HepG2 (cell line): Measurements from ENCODE around the gene UBR7. TPM values are rescaled to one million over a fixed set of nuclear protein-coding genes. Genes with fewer than 3 reads are reported as not detected.

Source experiments
- ELF1 ChIP-seq: sonication (generic); formaldehyde crosslinking; IDR thresholded peaks from 2 replicates; pipeline ENCODE4 v1.4.0; 2020; ENCODE audit warnings: missing genetic modification reagents
- ERF ChIP-seq: IDR thresholded peaks from 2 replicates; pipeline ENCODE4 v1.6.1; 2018; ENCODE audit warnings: missing biosample characterization, missing genetic modification reagents
- HNRNPUL1 ChIP-seq: fragments of 200-400 bp; formaldehyde crosslinking; IDR thresholded peaks from 2 replicates; pipeline ENCODE4 v1.6.1; 2017; ENCODE audit warnings: low read depth, mild to moderate bottlenecking, low read length, moderate library complexity
- KDM4B ChIP-seq: sonication (generic); formaldehyde crosslinking; IDR thresholded peaks from 2 replicates; pipeline ENCODE4 v1.4.0; 2020; ENCODE audit warnings: missing genetic modification reagents
- RARG ChIP-seq: sonication (generic); formaldehyde crosslinking; IDR thresholded peaks from 2 replicates; pipeline ENCODE4 v1.4.0; 2020; ENCODE audit warnings: low read depth, mild to moderate bottlenecking, missing genetic modification reagents
- REXO4 ChIP-seq: sonication (generic); formaldehyde crosslinking; IDR thresholded peaks from 2 replicates; pipeline ENCODE4 v1.8.0; 2022; ENCODE audit warnings: missing genetic modification reagents, mild to moderate bottlenecking, borderline replicate concordance
- SAFB2 ChIP-seq: sonication (generic); formaldehyde crosslinking; IDR thresholded peaks from 2 replicates; pipeline ENCODE4 v1.5.1; 2020; ENCODE audit warnings: missing genetic modification reagents, low read depth, mild to moderate bottlenecking, borderline replicate concordance
- SAP130 ChIP-seq: IDR thresholded peaks from 2 replicates; pipeline ENCODE4 v1.6.1; 2016; ENCODE audit warnings: low read depth
- SRSF4 ChIP-seq: fragments of 200-400 bp; formaldehyde crosslinking; IDR thresholded peaks from one replicate; pipeline ENCODE4 v1.6.1; 2018; ENCODE audit warnings: mild to moderate bottlenecking, low read depth, low read length, moderate library complexity; ENCODE audit not compliant: poor library complexity, severe bottlenecking
- ZNF430 ChIP-seq: sonication (generic); formaldehyde crosslinking; IDR thresholded peaks from 2 replicates; pipeline ENCODE4 v1.9.0; 2021; ENCODE audit warnings: mild to moderate bottlenecking, missing genetic modification reagents
- ZNF496 ChIP-seq: sonication (generic); formaldehyde crosslinking; IDR thresholded peaks from 2 replicates; pipeline ENCODE4 v1.8.1; 2023; ENCODE audit warnings: mild to moderate bottlenecking, moderate library complexity, missing genetic modification reagents; ENCODE audit not compliant: insufficient replicate concordance
- ZNF747 ChIP-seq: sonication (generic); formaldehyde crosslinking; IDR thresholded peaks from 2 replicates; pipeline ENCODE4 v1.8.1; 2023; ENCODE audit warnings: missing genetic modification reagents, mild to moderate bottlenecking, borderline replicate concordance
- ZNF75D ChIP-seq: sonication (generic); formaldehyde crosslinking; IDR thresholded peaks from 2 replicates; pipeline ENCODE4 v1.8.1; 2023; ENCODE audit warnings: missing genetic modification reagents, mild to moderate bottlenecking, borderline replicate concordance
- polyA plus RNA-seq, 8 experiments: library from polyadenylated mRNA; depleted of rRNA in 3 of 8; stranded (reverse) in 7 of 8; unstranded in 1 of 8; fragments of >200 nt; fragmentation: Illumina TruSeq in 4 of 8; extraction: Trizol in 4 of 8; gene quantifications; 2 replicates each; pipeline versions ENCODE4 v1.2.1 to v1.2.3, GENCODE V29; 2011 to 2016; ENCODE audit warnings: low read depth in 4 of 8, missing spikeins in 1 of 8, mixed read lengths in 1 of 8; ENCODE audit not compliant: insufficient read depth in 1 of 8
- total RNA-seq, 5 experiments: library from RNA; depleted of rRNA; stranded (reverse); fragments of >200 nt; fragmentation: Illumina TruSeq; extraction: Trizol; gene quantifications; 2 replicates each; pipeline ENCODE4 v1.2.3, GENCODE V29; 2016; ENCODE audit warnings: low read depth in 1 of 5
- TF ChIP-seq, protein P1 (sequence below): sonication (generic); formaldehyde crosslinking; IDR thresholded peaks from 2 replicates; pipeline ENCODE4 v1.8.1; 2023; ENCODE audit warnings: mild to moderate bottlenecking, moderate library complexity, missing genetic modification reagents
- TF ChIP-seq, protein P2 (sequence below): sonication (generic); formaldehyde crosslinking; IDR thresholded peaks from 2 replicates; pipeline ENCODE4 v1.5.1; 2020; ENCODE audit warnings: missing genetic modification reagents, mild to moderate bottlenecking, borderline replicate concordance
- TF ChIP-seq, protein P3 (sequence below): IDR thresholded peaks from 2 replicates; pipeline ENCODE4 v1.6.1; 2018; ENCODE audit warnings: missing genetic modification reagents, mild to moderate bottlenecking, missing compliant biosample characterization
- TF ChIP-seq, protein P4 (sequence below): sonication (generic); formaldehyde crosslinking; IDR thresholded peaks from 2 replicates; pipeline ENCODE4 v1.4.0; 2020; ENCODE audit warnings: mild to moderate bottlenecking, low read depth, missing genetic modification reagents
- TF ChIP-seq, protein P5 (sequence below), 2 experiments: sonication (generic) in 1 of 2; formaldehyde crosslinking in 1 of 2; IDR thresholded peaks; 2 replicates each; pipeline versions ENCODE4 v1.6.1 to v1.9.0; 2014 to 2022; ENCODE audit warnings: antibody characterized with exemption in 1 of 2, borderline replicate concordance in 1 of 2, inconsistent platforms in 1 of 2, low read depth in 1 of 2, missing genetic modification reagents in 1 of 2

The UBR7 gene
- total and polyA plus RNA-seq, 2 of the 13 experiments (the other 11 are each of a cell fraction or from before 2014, with no cell fraction given): 11.0 to 19.7 TPM

DNA sequence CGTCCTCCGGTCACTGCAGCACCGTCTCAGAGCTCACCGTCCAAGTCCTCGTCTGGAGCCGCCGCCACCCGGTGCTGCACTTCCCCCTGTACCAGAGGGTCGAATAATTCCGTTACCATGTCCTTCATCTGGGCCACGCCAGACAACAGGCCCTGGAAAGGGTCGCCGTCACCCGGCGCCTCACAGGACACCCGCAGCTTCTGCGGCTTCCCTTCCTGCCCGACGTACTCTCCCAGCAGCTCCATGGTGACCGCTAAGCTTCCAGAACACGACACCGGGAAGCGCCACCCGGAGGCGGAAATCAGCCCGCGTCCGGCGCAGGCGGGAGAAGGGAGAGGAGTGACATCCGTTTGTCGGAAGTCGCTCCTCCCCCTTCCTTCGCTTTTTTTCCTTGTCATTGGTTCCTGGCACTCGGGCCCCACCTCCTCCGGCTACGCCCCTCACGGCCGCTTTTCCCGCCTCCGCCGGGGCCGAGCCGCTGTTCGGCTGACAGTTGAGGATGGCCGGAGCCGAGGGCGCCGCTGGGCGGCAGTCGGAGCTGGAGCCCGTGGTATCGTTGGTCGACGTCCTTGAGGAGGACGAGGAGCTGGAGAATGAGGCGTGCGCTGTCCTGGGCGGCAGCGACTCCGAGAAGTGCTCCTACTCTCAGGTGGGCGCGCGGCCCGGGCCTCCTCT is at the start of gene UBR7, which contains the start of gene GON7 (continued):
- TF ChIP-seq, protein P1, sequence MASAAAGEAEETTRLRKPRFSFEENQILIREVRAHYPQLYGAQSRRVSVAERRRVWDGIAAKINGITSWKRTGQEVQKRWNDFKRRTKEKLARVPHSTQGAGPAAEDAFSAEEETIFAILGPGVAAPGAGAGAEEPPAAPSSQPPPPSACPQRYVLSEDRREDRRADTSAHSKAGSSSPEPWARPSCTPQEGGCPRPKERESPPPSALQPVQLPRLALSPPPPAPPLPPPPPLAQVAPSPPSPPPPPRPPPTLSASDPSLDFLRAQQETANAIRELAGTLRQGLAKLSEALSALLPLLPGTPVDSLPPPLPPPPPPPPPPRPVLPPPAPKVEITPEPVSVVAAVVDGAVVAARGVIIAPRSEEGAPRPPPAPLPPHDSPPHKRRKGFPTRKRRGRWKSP (CRISPR knock-in tag): 0 out of 2 replicates have a peak, but pooled peaks have one; percentile 50
- TF ChIP-seq, protein P2, sequence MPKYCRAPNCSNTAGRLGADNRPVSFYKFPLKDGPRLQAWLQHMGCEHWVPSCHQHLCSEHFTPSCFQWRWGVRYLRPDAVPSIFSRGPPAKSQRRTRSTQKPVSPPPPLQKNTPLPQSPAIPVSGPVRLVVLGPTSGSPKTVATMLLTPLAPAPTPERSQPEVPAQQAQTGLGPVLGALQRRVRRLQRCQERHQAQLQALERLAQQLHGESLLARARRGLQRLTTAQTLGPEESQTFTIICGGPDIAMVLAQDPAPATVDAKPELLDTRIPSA (CRISPR knock-in tag): no peak
- TF ChIP-seq ELF1 (CRISPR knock-in tag) (peak; percentile 94), KDM4B (CRISPR knock-in tag) (no peak; the same call in 1 of the 2 replicates), ZNF75D (no peak), RARG (CRISPR knock-in tag) (no peak), SAFB2 (CRISPR knock-in tag) (no peak), ZNF496 (CRISPR knock-in tag) (no peak), HNRNPUL1 (no peak), ZNF747 (CRISPR knock-in tag) (peak; percentile 94; the same call in 1 of the 2 replicates), SAP130 (CRISPR knock-in tag) (peak; percentile 98), SRSF4 (no peak), ERF (CRISPR knock-in tag) (peak; percentile 76; the same call in 1 of the 2 replicates), REXO4 (CRISPR knock-in tag) (no peak), ZNF430 (CRISPR knock-in tag) (peak; percentile 18; the same call in 1 of the 2 replicates)
- TF ChIP-seq, protein P3, sequence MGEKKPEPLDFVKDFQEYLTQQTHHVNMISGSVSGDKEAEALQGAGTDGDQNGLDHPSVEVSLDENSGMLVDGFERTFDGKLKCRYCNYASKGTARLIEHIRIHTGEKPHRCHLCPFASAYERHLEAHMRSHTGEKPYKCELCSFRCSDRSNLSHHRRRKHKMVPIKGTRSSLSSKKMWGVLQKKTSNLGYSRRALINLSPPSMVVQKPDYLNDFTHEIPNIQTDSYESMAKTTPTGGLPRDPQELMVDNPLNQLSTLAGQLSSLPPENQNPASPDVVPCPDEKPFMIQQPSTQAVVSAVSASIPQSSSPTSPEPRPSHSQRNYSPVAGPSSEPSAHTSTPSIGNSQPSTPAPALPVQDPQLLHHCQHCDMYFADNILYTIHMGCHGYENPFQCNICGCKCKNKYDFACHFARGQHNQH: peak; percentile 80; the same call in 1 of the 2 replicates
- TF ChIP-seq, protein P4, sequence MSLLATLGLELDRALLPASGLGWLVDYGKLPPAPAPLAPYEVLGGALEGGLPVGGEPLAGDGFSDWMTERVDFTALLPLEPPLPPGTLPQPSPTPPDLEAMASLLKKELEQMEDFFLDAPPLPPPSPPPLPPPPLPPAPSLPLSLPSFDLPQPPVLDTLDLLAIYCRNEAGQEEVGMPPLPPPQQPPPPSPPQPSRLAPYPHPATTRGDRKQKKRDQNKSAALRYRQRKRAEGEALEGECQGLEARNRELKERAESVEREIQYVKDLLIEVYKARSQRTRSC (CRISPR knock-in tag): no peak
- TF ChIP-seq, protein P5, sequence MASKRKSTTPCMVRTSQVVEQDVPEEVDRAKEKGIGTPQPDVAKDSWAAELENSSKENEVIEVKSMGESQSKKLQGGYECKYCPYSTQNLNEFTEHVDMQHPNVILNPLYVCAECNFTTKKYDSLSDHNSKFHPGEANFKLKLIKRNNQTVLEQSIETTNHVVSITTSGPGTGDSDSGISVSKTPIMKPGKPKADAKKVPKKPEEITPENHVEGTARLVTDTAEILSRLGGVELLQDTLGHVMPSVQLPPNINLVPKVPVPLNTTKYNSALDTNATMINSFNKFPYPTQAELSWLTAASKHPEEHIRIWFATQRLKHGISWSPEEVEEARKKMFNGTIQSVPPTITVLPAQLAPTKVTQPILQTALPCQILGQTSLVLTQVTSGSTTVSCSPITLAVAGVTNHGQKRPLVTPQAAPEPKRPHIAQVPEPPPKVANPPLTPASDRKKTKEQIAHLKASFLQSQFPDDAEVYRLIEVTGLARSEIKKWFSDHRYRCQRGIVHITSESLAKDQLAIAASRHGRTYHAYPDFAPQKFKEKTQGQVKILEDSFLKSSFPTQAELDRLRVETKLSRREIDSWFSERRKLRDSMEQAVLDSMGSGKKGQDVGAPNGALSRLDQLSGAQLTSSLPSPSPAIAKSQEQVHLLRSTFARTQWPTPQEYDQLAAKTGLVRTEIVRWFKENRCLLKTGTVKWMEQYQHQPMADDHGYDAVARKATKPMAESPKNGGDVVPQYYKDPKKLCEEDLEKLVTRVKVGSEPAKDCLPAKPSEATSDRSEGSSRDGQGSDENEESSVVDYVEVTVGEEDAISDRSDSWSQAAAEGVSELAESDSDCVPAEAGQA (IDR thresholded peaks at IDR 0.05; ENCODE audit: low read depth): 0 out of 2 replicates have a peak, but pooled peaks have one; percentile 26
- TF ChIP-seq, protein P5 (CRISPR knock-in tag; IDR thresholded peaks at IDR 0.05; ENCODE audit: borderline replicate concordance): no peak; the same call in 1 of the 2 replicates
